KMS-11 (cell line): ENCODE measurements around the gene BPIFB1.
A peak's percentile ranks its signal among the peaks of the same experiment; 100 is the strongest.

Experiments
- H2AFZ ChIP-seq: fragments of 200-600 bp; sonication (generic); 2 replicates; pipeline ENCODE4 v1.6.1; 2016; ENCODE audit warnings: antibody characterized with exemption, mixed run types, low read depth
- H3K27ac ChIP-seq: fragments of 200-600 bp; sonication (generic); 2 replicates; pipeline ENCODE4 v1.6.1; 2016; ENCODE audit warnings: mild to moderate bottlenecking, mixed run types
- H3K27me3 ChIP-seq: fragments of 200-600 bp; sonication (generic); 2 replicates; pipeline ENCODE4 v1.6.1; 2017; ENCODE audit warnings: mild to moderate bottlenecking, low read depth, mixed run types, moderate library complexity; ENCODE audit not compliant: insufficient read depth
- H3K36me3 ChIP-seq: fragments of 200-600 bp; sonication (generic); 2 replicates; pipeline ENCODE4 v1.6.1; 2017; ENCODE audit warnings: mild to moderate bottlenecking, mixed run types; ENCODE audit not compliant: insufficient read depth
- H3K4me1 ChIP-seq: fragments of 200-600 bp; sonication (generic); 2 replicates; pipeline ENCODE4 v1.6.1; 2016; ENCODE audit warnings: mild to moderate bottlenecking, low read depth, mixed run types; ENCODE audit not compliant: poor library complexity, severe bottlenecking
- H3K4me2 ChIP-seq: fragments of 200-600 bp; sonication (generic); 2 replicates; pipeline ENCODE4 v1.7.0; 2016; ENCODE audit warnings: mild to moderate bottlenecking, mixed run types
- H3K4me3 ChIP-seq: fragments of 200-600 bp; sonication (generic); IDR thresholded peaks from 2 replicates; pipeline ENCODE4 v1.6.1; 2017; ENCODE audit warnings: low read depth, low read length, mixed read lengths; ENCODE audit not compliant: insufficient read depth
- H3K79me2 ChIP-seq: fragments of 200-600 bp; sonication (generic); 2 replicates; pipeline ENCODE4 v1.6.1; 2016; ENCODE audit warnings: low read depth, mixed run types; ENCODE audit not compliant: insufficient read depth
- H3K9ac ChIP-seq: fragments of 200-600 bp; sonication (generic); 2 replicates; pipeline ENCODE4 v1.6.1; 2016; ENCODE audit warnings: mild to moderate bottlenecking, mixed run types
- H4K20me1 ChIP-seq: fragments of 200-600 bp; sonication (generic); 2 replicates; pipeline ENCODE4 v1.6.1; 2016; ENCODE audit warnings: mild to moderate bottlenecking, mixed run types; ENCODE audit not compliant: insufficient read depth
- TF ChIP-seq, protein P1 (sequence below): fragments of 200-600 bp; sonication (generic); conservative IDR thresholded peaks from 2 replicates; pipeline ENCODE4 v1.6.1; 2017; ENCODE audit warnings: low read depth, mild to moderate bottlenecking, antibody characterized with exemption, low read length, moderate library complexity, mixed read lengths

The BPIFB1 gene

DNA sequence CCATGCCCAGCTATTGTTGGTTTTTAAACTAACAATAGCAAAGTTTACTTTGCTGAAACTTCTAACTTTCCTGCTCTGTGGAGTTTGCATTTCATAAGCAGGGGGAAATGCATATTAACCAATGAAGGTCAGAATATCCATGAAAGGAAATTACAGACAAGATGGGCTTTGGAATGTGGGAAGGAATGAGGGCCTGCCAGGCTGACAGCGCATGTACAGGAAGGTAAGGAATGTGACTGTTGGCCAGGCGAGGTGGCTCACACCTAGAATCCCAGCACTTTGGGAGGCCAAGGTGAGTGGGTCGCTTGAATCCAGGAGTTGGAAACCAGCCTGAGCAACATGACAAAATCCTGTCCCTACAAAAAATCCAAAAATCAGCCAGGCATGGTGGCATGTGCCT, 68.7 kb downstream of the BPIFB1 start:
- peaks cover 41% of the 10 kb centered on the region for H3K4me1 ChIP-seq

DNA sequence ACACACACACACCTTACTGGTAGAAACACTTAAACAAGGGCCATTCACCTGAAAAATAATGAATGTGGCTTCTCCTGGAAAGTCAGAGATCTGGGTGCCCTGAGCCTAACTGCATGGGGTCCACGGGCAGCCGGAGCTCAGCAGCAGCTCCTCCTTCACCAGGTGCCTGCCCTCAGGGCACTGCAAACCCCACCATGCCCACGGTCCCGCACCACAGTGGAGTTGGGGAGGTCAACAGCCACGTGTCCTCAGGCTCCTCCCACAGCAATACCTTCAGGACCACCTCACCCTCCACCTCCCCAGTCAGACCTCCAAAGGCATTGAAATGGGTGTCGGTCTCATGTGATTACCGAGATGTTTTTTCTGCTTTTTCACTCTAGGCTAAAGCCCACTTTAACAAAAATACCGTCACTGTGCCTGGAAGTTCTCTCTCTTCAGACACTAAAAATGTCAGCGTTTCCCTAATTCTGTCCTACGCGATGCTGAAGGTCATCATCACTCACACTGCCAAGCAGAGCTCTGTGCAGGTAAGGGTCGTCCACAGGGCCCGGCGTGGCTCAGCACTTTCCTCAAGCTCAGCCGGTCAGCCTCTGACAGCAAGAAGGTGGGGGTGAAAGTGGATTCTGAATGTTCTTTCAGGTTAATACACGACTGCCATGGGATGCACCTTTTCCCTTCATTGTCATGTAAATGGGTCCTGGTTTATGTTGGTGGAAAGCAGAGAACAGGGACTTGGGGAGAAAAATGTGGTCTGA, 69.4 kb downstream of the BPIFB1 start:
- Histone ChIP-seq H3K36me3 (no peaks in the 10 kb centered on the region), H3K27ac (no peak overlapping the region)

More for the DNA sequence above, 68.7 kb downstream of the BPIFB1 start:
- Histone ChIP-seq H2AFZ (no peak overlapping the region), H3K27ac (peak overlapping the region; percentile 69; the same call in 1 of the 2 replicates), H3K79me2 (no peaks in the 10 kb centered on the region; the same call in 1 of the 2 replicates), H4K20me1 (no peaks in the 10 kb centered on the region), H3K36me3 (no peaks in the 10 kb centered on the region), H3K4me3 (no peak overlapping the region), H3K9ac (no peak overlapping the region), H3K4me2 (peak overlapping the region; percentile 54), H3K27me3 (no peaks in the 10 kb centered on the region)
- TF ChIP-seq, protein P1, sequence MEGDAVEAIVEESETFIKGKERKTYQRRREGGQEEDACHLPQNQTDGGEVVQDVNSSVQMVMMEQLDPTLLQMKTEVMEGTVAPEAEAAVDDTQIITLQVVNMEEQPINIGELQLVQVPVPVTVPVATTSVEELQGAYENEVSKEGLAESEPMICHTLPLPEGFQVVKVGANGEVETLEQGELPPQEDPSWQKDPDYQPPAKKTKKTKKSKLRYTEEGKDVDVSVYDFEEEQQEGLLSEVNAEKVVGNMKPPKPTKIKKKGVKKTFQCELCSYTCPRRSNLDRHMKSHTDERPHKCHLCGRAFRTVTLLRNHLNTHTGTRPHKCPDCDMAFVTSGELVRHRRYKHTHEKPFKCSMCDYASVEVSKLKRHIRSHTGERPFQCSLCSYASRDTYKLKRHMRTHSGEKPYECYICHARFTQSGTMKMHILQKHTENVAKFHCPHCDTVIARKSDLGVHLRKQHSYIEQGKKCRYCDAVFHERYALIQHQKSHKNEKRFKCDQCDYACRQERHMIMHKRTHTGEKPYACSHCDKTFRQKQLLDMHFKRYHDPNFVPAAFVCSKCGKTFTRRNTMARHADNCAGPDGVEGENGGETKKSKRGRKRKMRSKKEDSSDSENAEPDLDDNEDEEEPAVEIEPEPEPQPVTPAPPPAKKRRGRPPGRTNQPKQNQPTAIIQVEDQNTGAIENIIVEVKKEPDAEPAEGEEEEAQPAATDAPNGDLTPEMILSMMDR: no peak

DNA sequence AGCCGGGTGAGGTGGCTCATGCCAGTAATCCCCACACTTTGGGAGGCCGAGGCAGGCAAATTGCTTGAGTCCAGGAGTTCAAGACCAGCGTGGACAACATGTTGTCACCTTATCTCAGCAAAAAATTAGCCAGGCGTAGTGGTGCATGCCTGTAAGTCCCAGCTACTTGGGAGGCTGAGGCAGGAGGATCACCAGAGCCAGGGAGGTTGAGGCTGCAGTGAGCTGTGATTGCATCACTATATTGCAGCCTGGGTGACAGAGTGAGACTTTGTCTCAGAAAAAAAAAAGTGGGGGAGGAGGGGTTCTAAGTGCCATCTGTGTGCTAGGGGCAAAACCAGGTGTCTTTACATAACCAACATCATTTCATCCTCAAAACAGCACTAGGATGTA, 70.0 kb downstream of the BPIFB1 start:
- H3K4me3 ChIP-seq: no peak overlapping the region
- H3K79me2 ChIP-seq: no peaks in the 10 kb centered on the region; the same call in 1 of the 2 replicates
- H3K9ac ChIP-seq: no peak overlapping the region
- no peaks in the 10 kb centered on the region for H3K27me3 ChIP-seq
- no peak overlapping the region for H3K27ac ChIP-seq
- no peaks in the 10 kb centered on the region for H4K20me1 ChIP-seq
- peaks cover 41% of the 10 kb centered on the region for H3K4me1 ChIP-seq
- no peaks in the 10 kb centered on the region for H3K36me3 ChIP-seq
- no peak overlapping the region for H2AFZ ChIP-seq
- TF ChIP-seq, protein P1: no peak
- H3K4me2 ChIP-seq: no peak overlapping the region

More for the DNA sequence above, 69.4 kb downstream of the BPIFB1 start:
- H4K20me1 ChIP-seq: no peaks in the 10 kb centered on the region
- H3K4me1 ChIP-seq: peaks cover 41% of the 10 kb centered on the region
- no peak overlapping the region for H2AFZ ChIP-seq
- H3K27me3 ChIP-seq: no peaks in the 10 kb centered on the region
- no peak overlapping the region for H3K9ac ChIP-seq
- H3K4me3 ChIP-seq: no peak overlapping the region
- no peaks in the 10 kb centered on the region; the same call in 1 of the 2 replicates for H3K79me2 ChIP-seq
- no peak overlapping the region; the same call in 1 of the 2 replicates for H3K4me2 ChIP-seq
- TF ChIP-seq, protein P1: no peak
